Fibroblast of lung (primary cell): ENCODE measurements around the gene OR1S1.

Experiments
- CTCF ChIP-seq, 2 donors: IDR thresholded peaks in 1 of 2; conservative IDR thresholded peaks in 1 of 2; 1 replicate in 1 of 2; 2 replicates in 1 of 2; pipeline ENCODE4 v1.5.1; 2011 to 2012; ENCODE audit warnings: low read length in 2 of 2, control low read depth in 1 of 2, inconsistent platforms in 1 of 2, low read depth in 1 of 2, mild to moderate bottlenecking in 1 of 2
- EZH2 ChIP-seq: IDR thresholded peaks from 2 replicates; pipeline ENCODE4 v1.5.1; 2012; ENCODE audit warnings: low read length, control low read depth, mild to moderate bottlenecking; ENCODE audit errors: missing control alignments

- TF ChIP-seq CTCF (conservative IDR thresholded peaks at IDR 0.05 in 1 of 2, IDR thresholded peaks at IDR 0.05 in 1 of 2; ENCODE audit: low read depth in 1 of 2, low read length in 2 of 2) (no peak), EZH2 (no peak)
These were observed 19.1 kb upstream of the OR1S1 start for GRCh38 chr11:58193391-58193790.
